Esophagus (tissue), 2 donors: ENCODE data around the gene SMAGP. TPM values are rescaled to one million over a fixed set of nuclear protein-coding genes. Genes with fewer than 3 reads are reported as not detected.
"Not testable (repeated sequence)": the region's sequence is repeated elsewhere in the genome, so short reads cannot be mapped to it uniquely, and the experiment has no call there.

ENCODE experiments used
- H3K27ac ChIP-seq, 2 donors: one replicate each; pipeline ENCODE4 v1.5.1; 2013; ENCODE audit warnings: low read depth in 2 of 2, mild to moderate bottlenecking in 2 of 2, inconsistent platforms in 1 of 2, low read length in 1 of 2, moderate library complexity in 1 of 2
- H3K27me3 ChIP-seq, 2 donors: one replicate each; pipeline ENCODE4 v1.6.1; 2013; ENCODE audit warnings: low read length in 2 of 2, control low read depth in 1 of 2, mild to moderate bottlenecking in 1 of 2; ENCODE audit not compliant: insufficient read depth in 2 of 2, control insufficient read depth in 1 of 2
- H3K36me3 ChIP-seq, 2 donors: one replicate each; pipeline ENCODE4 v1.6.1; 2013; ENCODE audit warnings: low read length in 1 of 2; ENCODE audit not compliant: control insufficient read depth in 2 of 2, insufficient read depth in 2 of 2
- H3K4me1 ChIP-seq, 2 donors: one replicate each; pipeline ENCODE4 v1.6.1; 2013; ENCODE audit warnings: low read length in 1 of 2; ENCODE audit not compliant: control insufficient read depth in 2 of 2, insufficient read depth in 2 of 2
- H3K4me3 ChIP-seq, 2 donors: one replicate each; pipeline ENCODE4 v1.5.1; 2013; ENCODE audit warnings: low read length in 2 of 2, mild to moderate bottlenecking in 2 of 2, low read depth in 1 of 2, moderate library complexity in 1 of 2
- H3K9me3 ChIP-seq, 2 donors: one replicate each; pipeline ENCODE4 v1.6.1; 2013; ENCODE audit warnings: mild to moderate bottlenecking in 2 of 2, low read depth in 1 of 2, low read length in 1 of 2, moderate library complexity in 1 of 2; ENCODE audit not compliant: control insufficient read depth in 2 of 2, insufficient read depth in 1 of 2
- WGBS, 2 donors: extraction: QIAGEN DNeasy Blood & Tissue Kit; methylation state at CpG; one replicate each; pipeline ENCODE4 v1.1.7; 2013; 5-methylcytosine and 5-hydroxymethylcytosine counted together
- polyA plus RNA-seq, 2 donors: library from polyadenylated mRNA; stranded (reverse); fragments of 200-250 nt; gene quantifications; one replicate each; pipeline ENCODE4 v1.2.3, GENCODE V29; 2013
- donor health status: healthy with polysubstance abuse.
- donor health status: Bipolar disorder and iron deficiency.

Gene SMAGP
- polyA plus RNA-seq, 2 donors = 75.2 to 149 TPM

DNA sequence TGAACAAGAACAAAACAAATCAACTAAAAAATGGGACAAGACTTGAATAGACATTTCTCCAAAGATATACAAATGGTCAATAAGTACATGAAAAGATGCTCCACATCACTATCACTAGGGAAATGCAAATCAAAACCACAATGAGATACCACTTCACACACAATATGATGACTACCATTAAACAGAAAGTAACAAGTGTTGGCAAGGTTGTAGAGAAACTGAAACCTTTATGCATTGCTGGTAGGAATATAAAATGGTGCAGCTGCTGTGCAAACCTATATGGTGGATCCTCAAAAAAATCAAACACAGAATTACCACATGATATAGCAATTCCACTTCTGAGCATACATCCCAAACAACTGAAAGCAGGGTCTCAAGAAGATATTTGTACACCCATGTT, 5.2 kb downstream of the SMAGP start:
- no peaks in the 10 kb centered on the region for H3K27me3 ChIP-seq
- no peaks in the 10 kb centered on the region for H3K4me1 ChIP-seq
- H3K9me3 ChIP-seq = no peaks in the 10 kb centered on the region
- no peak overlapping the region for H3K4me3 ChIP-seq
- no peaks in the 10 kb centered on the region for H3K36me3 ChIP-seq
- H3K27ac ChIP-seq = no peak overlapping the region

DNA sequence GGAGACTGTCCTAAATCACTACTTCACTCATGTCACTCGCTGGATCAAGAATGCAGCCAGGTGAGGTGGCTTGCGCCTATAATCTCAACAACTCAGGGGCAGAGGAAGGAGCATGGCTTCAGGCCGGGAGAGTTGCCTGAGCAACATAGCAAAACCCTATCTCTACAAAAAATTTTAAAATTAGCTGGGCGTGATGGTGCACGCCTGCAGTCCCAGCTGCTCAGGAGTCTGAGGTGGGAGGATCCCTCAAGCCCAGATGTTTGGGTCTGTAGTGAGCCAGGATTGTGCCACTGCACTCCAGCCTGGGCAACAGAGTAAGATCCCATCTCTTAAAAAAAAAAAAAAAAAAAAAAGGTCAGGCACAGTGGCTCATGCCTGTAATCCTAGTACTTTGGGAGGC, 5.9 kb downstream of the SMAGP start:
- WGBS, 2 donors = 67 to 83% methylated on average over 5 of the region's 5 CpGs
- H3K27me3 ChIP-seq = no peaks in the 10 kb centered on the region
- no peaks in the 10 kb centered on the region for H3K36me3 ChIP-seq
- H3K4me1 ChIP-seq = no peaks in the 10 kb centered on the region
- no peak overlapping the region for H3K27ac ChIP-seq
- no peak overlapping the region for H3K4me3 ChIP-seq
- H3K9me3 ChIP-seq = no peaks in the 10 kb centered on the region

DNA sequence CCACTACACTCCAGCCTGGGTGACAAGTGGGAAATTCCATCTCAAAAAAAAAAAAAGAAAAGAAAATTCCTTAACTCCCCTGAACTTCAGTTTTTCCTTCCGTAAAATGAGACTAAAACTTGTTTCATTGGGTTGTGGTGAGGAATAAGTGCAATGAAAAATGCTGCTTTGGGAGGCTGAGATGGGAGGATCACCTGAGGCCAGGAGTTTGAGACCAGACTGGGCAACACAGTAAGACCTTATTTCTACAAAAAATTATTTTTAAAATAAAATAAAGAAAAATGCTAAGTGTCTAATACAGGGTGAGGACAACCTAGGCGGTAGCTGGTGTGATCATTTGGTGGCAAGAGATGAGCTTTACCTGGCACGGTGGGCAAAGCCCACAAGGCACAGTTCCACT, 6.9 kb downstream of the SMAGP start:
- H3K4me1 ChIP-seq = no peaks in the 10 kb centered on the region
- H3K27ac ChIP-seq = no peak overlapping the region
- H3K4me3 ChIP-seq = no peak overlapping the region
- H3K9me3 ChIP-seq = no peaks in the 10 kb centered on the region
- no peaks in the 10 kb centered on the region for H3K27me3 ChIP-seq
- H3K36me3 ChIP-seq = no peaks in the 10 kb centered on the region
- 98% methylated on average over 3 of the region's 3 CpGs for WGBS, 2 donors

DNA sequence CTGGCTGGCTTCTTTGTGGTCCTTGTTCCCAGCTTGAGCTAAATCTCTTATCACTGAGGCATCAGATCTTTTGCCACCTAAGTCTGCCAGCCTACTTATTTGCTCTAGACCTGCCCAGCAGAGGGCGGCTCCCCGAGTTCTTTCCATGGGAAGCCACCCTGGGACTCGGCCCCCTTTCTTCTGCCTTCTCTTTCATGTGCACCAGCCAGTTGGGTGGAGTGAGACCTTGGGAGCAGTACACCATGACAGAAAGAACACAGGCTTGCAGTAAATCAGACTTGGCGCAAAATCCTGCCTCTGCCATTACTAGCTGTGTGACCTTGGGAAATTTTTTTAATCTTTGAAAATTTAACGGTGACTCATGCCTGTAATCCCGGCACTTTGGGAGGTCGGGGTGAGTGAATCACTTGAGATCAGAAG, 7.4 kb downstream of the SMAGP start:
- Histone ChIP-seq H3K27ac (peak overlapping the region; percentile 5 to 59), H3K27me3 (no peaks in the 10 kb centered on the region), H3K4me1 (no peaks in the 10 kb centered on the region), H3K9me3 (no peaks in the 10 kb centered on the region), H3K36me3 (no peaks in the 10 kb centered on the region), H3K4me3 (no peak overlapping the region)
- WGBS, 2 donors = 19% methylated on average over 7 of the region's 7 CpGs

DNA sequence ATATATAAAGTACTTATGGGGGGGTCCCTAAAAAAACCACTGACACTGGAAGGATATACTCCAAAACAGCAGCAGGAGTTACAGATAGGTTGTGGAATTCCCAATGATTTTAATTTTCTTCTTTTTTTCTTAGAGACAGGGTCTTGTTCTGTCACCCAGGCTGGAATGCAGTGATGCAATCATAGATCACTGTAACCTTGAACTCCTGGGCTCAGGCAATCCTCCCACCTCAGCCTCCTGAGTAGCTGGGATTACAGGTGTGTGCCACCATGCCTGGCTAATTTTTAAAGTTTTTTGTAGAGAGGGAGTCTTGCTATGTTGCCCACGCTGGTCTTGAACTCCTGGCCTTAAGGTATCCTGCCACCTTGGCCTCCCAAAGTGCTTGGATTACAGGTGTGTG, 10.6 kb downstream of the SMAGP start:
- not testable (repeated sequence) for H3K4me3 ChIP-seq, H3K27me3 ChIP-seq, H3K36me3 ChIP-seq, H3K9me3 ChIP-seq, H3K27ac ChIP-seq, H3K4me1 ChIP-seq
- 96 to 100% methylated on average over 1 of the region's 1 CpG for WGBS, 2 donors

DNA sequence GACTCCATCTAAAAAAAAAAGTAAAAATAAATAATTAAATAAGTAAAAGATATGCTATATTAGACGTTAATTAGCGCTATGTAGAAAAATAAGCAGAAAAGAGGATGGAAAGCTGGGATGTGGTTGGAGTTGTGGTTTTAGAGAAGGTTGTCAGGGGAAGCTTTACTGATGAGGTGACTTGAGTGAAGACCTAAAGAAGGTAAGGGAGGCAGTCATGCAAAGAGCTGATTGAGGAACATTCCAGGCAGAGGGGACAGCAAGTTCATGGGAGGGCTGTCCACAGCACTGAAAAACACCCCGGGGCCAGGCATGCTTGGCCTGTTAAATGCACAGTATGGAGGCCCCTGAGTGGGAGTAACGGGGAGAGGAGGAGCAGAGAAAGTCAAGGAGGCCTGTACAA, 15.7 kb downstream of the SMAGP start:
- Histone ChIP-seq H3K4me1 (no peaks in the 10 kb centered on the region), H3K4me3 (no peak overlapping the region), H3K27me3 (no peaks in the 10 kb centered on the region), H3K9me3 (no peaks in the 10 kb centered on the region), H3K27ac (no peak overlapping the region), H3K36me3 (peaks cover 0 to 3% of the 10 kb centered on the region in 2 donors)
- WGBS, 2 donors = 87 to 89% methylated on average over 4 of the region's 4 CpGs

DNA sequence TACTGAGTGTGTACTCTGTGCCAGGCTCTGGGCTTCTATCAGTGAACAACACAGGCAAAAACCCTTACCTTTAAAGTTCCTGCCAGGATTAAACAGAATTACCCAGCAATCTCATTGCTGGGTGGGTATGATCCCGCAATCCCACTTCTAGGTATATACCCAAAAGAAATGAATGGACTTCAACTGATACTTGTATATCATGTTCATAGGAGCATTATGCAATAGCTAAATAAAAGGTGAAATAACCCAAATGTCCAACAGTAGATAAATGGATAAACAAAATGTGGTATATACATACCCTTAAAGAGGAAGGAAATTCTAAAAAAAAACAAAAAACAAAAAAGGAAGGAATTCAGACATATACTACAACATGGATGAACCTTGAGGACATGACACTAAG, 16.9 kb downstream of the SMAGP start:
- H3K36me3 ChIP-seq = peaks cover 0 to 6% of the 10 kb centered on the region in 2 donors
- no peak overlapping the region for H3K4me3 ChIP-seq
- 98 to 99% methylated on average over 1 of the region's 1 CpG for WGBS, 2 donors
- H3K27me3 ChIP-seq = no peaks in the 10 kb centered on the region
- no peaks in the 10 kb centered on the region for H3K4me1 ChIP-seq
- no peaks in the 10 kb centered on the region for H3K9me3 ChIP-seq
- no peak overlapping the region for H3K27ac ChIP-seq

DNA sequence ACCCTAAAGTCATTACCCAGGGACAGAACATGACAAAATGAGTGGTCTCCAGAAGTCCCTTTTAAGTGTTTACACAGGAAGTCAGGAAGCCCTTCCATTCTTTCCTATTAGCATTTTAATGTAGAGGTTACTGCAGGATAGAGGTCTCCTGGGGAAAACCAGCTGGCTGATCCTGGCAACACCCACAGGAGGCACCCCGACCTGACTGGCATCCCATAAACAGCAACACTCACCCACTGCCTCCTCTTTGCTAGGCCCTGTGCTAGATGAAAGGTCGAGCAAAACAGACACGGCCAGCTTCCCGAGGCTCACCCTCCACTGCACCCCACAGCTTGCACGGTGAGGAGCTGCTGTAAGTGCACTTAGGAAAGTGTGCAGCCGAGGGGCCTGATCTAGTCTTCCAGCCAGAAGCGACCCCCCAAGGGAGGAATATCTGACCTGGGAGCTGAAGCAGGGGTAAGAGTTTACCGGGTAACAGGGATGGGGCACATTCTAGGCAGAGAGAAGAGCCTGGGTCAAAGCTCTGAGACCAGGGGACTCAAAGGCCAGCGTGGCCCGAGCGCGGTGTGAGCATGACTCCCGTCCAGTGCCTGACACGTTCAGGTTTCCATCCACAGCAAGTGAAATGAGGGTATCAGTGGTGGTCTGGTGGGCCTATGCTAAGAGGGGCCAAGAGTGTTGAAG, 22.6 kb downstream of the SMAGP start:
- WGBS, 2 donors = 67 to 68% methylated on average over 14 of the region's 14 CpGs
- Histone ChIP-seq H3K27me3 (no peaks in the 10 kb centered on the region), H3K36me3 (peaks cover 0 to 20% of the 10 kb centered on the region in 2 donors), H3K4me3 (no peak overlapping the region), H3K27ac (no peak overlapping the region), H3K4me1 (no peaks in the 10 kb centered on the region), H3K9me3 (no peaks in the 10 kb centered on the region)

DNA sequence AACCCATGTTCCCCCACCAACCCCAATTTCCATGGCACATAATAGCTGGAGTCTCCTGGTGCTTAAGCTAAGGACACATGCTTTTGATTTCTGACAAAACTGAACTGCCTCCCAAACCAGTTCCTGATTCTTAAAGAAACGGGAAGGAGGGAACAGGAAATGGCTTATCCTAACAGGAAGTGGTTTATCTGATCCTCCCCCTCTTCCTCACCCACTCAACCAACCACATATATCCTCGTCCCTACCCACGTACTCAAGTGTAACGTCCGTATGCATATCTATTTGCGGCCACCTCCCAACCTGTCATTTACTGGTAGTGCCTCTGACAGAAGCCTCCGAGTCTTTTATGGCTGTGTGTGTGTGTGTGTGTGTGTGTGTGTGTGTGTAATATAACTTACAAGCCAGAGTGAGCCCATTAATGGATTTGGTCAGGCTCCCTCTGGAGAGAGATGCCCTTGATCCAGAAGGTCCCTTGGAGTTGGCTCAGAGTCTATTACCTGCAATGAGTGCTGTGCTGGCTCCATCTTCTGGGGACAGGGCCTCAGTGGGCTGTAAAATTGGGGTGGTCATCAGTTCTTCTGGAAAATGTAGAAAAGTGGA, 23.9 kb downstream of the SMAGP start:
- WGBS, 2 donors = 50 to 58% methylated on average over 7 of the region's 7 CpGs
- H3K4me3 ChIP-seq = no peak overlapping the region
- no peaks in the 10 kb centered on the region for H3K27me3 ChIP-seq
- H3K27ac ChIP-seq = peak overlapping the region; percentile 34 to 50
- no peaks in the 10 kb centered on the region for H3K9me3 ChIP-seq
- no peaks in the 10 kb centered on the region for H3K4me1 ChIP-seq
- peaks cover 6 to 24% of the 10 kb centered on the region in 2 donors for H3K36me3 ChIP-seq
